ENCODE results near the gene TNIP2.
"Not testable (repeated sequence)": the region's sequence is repeated elsewhere in the genome, so short reads cannot be mapped to it uniquely, and the experiment has no call there.

The TNIP2 gene

GRCh38 chr4:2744576-2745270 lies 11.4 kb downstream of the TNIP2 start:
- DNase-seq (ENCODE audit: low read depth in 3 of 3) = no peak

- no peak for DNase-seq (ENCODE audit: low read depth in 3 of 3)
These were observed 12.4 kb downstream of the TNIP2 start for GRCh38 chr4:2743518-2744445.

GRCh38 chr4:2742823-2743517 lies 13.2 kb downstream of the TNIP2 start:
- DNase-seq (ENCODE audit: low read depth in 3 of 3) = no peak

- no peak for DNase-seq (ENCODE audit: low read depth in 3 of 3)
These were observed 13.9 kb downstream of the TNIP2 start for GRCh38 chr4:2742081-2742822.

GRCh38 chr4:2741626-2742025 lies 14.5 kb downstream of the TNIP2 start:
- DNase-seq (ENCODE audit: low read depth in 3 of 3) = no peak

GRCh38 chr4:2738296-2738695 lies 17.8 kb downstream of the TNIP2 start:
- DNase-seq (ENCODE audit: low read depth in 3 of 3) = not testable (repeated sequence)

- DNase-seq (ENCODE audit: low read depth in 3 of 3) = no peak
These were observed 20.3 kb downstream of the TNIP2 start for GRCh38 chr4:2735869-2736268.

GRCh38 chr4:2734612-2735011 lies 21.5 kb downstream of the TNIP2 start:
- no peak for DNase-seq (ENCODE audit: low read depth in 3 of 3)

- DNase-seq (ENCODE audit: low read depth in 3 of 3) = no peak
These were observed 22.1 kb downstream of the TNIP2 start for GRCh38 chr4:2733844-2734574.

GRCh38 chr4:2733001-2733843 lies 22.9 kb downstream of the TNIP2 start:
- DNase-seq (ENCODE audit: low read depth in 3 of 3) = no peak

GRCh38 chr4:2732526-2732925 lies 23.6 kb downstream of the TNIP2 start:
- no peak for DNase-seq (ENCODE audit: low read depth in 3 of 3)

GRCh38 chr4:2731907-2732317 lies 24.2 kb downstream of the TNIP2 start:
- DNase-seq (ENCODE audit: low read depth in 3 of 3) = no peak

- DNase-seq (ENCODE audit: low read depth in 3 of 3) = no peak
These were observed 26.6 kb downstream of the TNIP2 start for GRCh38 chr4:2729533-2729875.

- no peak for DNase-seq (ENCODE audit: low read depth in 3 of 3)
These were observed 27.2 kb downstream of the TNIP2 start for GRCh38 chr4:2728806-2729532.

- DNase-seq (ENCODE audit: low read depth in 3 of 3) = no peak
These were observed 27.9 kb downstream of the TNIP2 start for GRCh38 chr4:2728221-2728620.

GRCh38 chr4:2726881-2727280 lies 29.3 kb downstream of the TNIP2 start:
- not testable (repeated sequence) for DNase-seq (ENCODE audit: low read depth in 3 of 3)

- DNase-seq (ENCODE audit: low read depth in 3 of 3) = no peak
These were observed 30.8 kb downstream of the TNIP2 start for GRCh38 chr4:2725380-2725779.

GRCh38 chr4:2723751-2724150 lies 32.4 kb downstream of the TNIP2 start:
- no peak for DNase-seq (ENCODE audit: low read depth in 3 of 3)

GRCh38 chr4:2722033-2722432 lies 34.1 kb downstream of the TNIP2 start:
- no peak for DNase-seq (ENCODE audit: low read depth in 3 of 3)
